ENCODE measurements around the gene HDGF. TPM values are rescaled to one million over a fixed set of nuclear protein-coding genes. Genes with fewer than 3 reads are reported as not detected.

HDGF gene
- total RNA-seq, 1 experiment from 2014 or later, result 310 TPM

DNA sequence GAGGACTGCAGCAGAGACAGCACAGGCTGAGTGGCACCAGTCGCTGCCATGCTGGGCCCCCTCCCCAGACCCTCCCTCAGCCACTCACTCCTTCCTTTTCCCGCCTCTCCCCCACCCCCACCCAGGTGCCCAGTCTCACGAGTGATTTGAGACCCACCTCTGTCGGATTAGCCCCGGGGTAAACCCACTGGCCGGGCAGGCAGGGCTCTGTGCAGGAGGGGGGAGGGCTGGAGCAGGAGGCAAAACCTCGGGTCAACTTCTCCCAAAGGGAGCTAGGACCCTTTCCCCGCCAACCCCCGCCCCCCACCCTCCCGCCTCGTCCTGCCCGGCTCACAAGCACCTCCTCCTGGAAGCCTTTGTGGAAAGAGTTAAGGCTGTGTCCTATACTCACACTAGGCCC lies 7.1 kb downstream of the HDGF start:
- no peak overlapping the region for H4K5ac ChIP-seq (ENCODE audit: insufficient read length, low read depth, low read length)
- H2BK12ac ChIP-seq (ENCODE audit: insufficient read length, low read depth, low read length), result no peak overlapping the region
- no peaks in the 10 kb centered on the region for H3K9me3 ChIP-seq (ENCODE audit: control insufficient read depth, low read depth, low read length)
- H3K56ac ChIP-seq (ENCODE audit: insufficient read length, low read depth, low read length), result no peak overlapping the region
- H3K36me3 Mint-ChIP-seq (ENCODE audit: insufficient read depth in 1 of 3, low read depth in 3 of 3), result peaks cover 27 to 49% (median 40%) of the 10 kb centered on the region in 3 experiments
- no peak for TF ChIP-seq CTCF (conservative IDR thresholded peaks at IDR 0.05)
- no peak overlapping the region for H4K91ac ChIP-seq (ENCODE audit: insufficient read length, low read depth, low read length)
- no peak overlapping the region for H3K18ac ChIP-seq (ENCODE audit: insufficient read length, low read depth, low read length)
- H4K20me1 ChIP-seq (ENCODE audit: control insufficient read depth, insufficient read depth, insufficient read length), result no peaks in the 10 kb centered on the region
- no peak overlapping the region for H2AFZ ChIP-seq (ENCODE audit: low read length)
- peak overlapping the region; percentile 85 to 95 (median 87); a peak in 5 of 7 replicates for H3K27ac Mint-ChIP-seq
- no peak overlapping the region for H3K9ac ChIP-seq (ENCODE audit: extremely low read depth, insufficient read length, low read length)
- H3K4ac ChIP-seq (ENCODE audit: low read depth, low read length), result no peak overlapping the region
- peaks cover 23% of the 10 kb centered on the region for H3K4me1 ChIP-seq (ENCODE audit: insufficient read depth, low read length)
- H3K23me2 ChIP-seq (ENCODE audit: insufficient read length, low read depth, low read length, poor library complexity, severe bottlenecking), result peaks cover 20% of the 10 kb centered on the region
- H2BK120ac ChIP-seq (ENCODE audit: low read depth, low read length, poor library complexity, severe bottlenecking), result no peak overlapping the region
- no peaks in the 10 kb centered on the region for H3K27me3 ChIP-seq (ENCODE audit: insufficient read depth, low read length)
- no peak overlapping the region for H2AK5ac ChIP-seq (ENCODE audit: insufficient read length, low read length)
- no peak overlapping the region for H3K27ac ChIP-seq (ENCODE audit: insufficient read length, low read depth, low read length)
- no peak overlapping the region for H3K14ac ChIP-seq (ENCODE audit: insufficient read depth, low read length)
- H3K23ac ChIP-seq (ENCODE audit: insufficient read length, low read depth, low read length), result no peak overlapping the region
- no peaks in the 10 kb centered on the region for H3K79me1 ChIP-seq (ENCODE audit: insufficient read depth, low read depth, low read length, poor library complexity, severe bottlenecking)
- no peaks in the 10 kb centered on the region for H3K27me3 Mint-ChIP-seq (ENCODE audit: low read depth)
- H3K4me1 Mint-ChIP-seq, result peaks cover 53 to 64% of the 10 kb centered on the region in 2 experiments
- H4K8ac ChIP-seq (replicated peaks; ENCODE audit: insufficient read length, low read depth, low read length), result no peak overlapping the region
- no peak overlapping the region for H2BK5ac ChIP-seq (ENCODE audit: insufficient read length, low read length)
- no peak overlapping the region for H3T11ph ChIP-seq (ENCODE audit: low read length)
- no peak overlapping the region for H3K4me2 ChIP-seq (ENCODE audit: insufficient read depth, insufficient read length, low read length)
- no peak for DNase-seq
- no peak overlapping the region for H2BK20ac ChIP-seq (ENCODE audit: low read depth, low read length, poor library complexity, severe bottlenecking)
- no CpG with 5 or more reads among the region's 12 CpGs for WGBS (ENCODE audit: extremely low coverage, insufficient read length, low lambda C conversion rate)
- H3K79me2 ChIP-seq (ENCODE audit: insufficient read depth, low read length), result peaks cover 21% of the 10 kb centered on the region; the same call in 1 of the 2 replicates
- H3K9me3 Mint-ChIP-seq, result no peaks in the 10 kb centered on the region; a peak in 1 of 5 replicates
- peak overlapping the region in 1 of 2 experiments; percentile 31; a peak in 2 of 5 replicates for H3K4me3 Mint-ChIP-seq
- H2BK15ac ChIP-seq (ENCODE audit: low read depth, low read length), result no peak overlapping the region
